ENCODE results near the gene NOS2.

GRCh38 chr17:27783440-27784350 lies 16.6 kb downstream of the NOS2 start:
- TF ChIP-seq CTCF (conservative IDR thresholded peaks at IDR 0.05; ENCODE audit: low read depth, low read length) = no peak
- no peak for TF ChIP-seq EZH2 (IDR thresholded peaks at IDR 0.05; ENCODE audit: borderline replicate concordance, low read depth, low read length, poor library complexity, severe bottlenecking)

All from A673 (cell line).